A549 (cell line): ENCODE measurements around the gene PAX3. TPM values are rescaled to one million over a fixed set of nuclear protein-coding genes. Genes with fewer than 3 reads are reported as not detected.

Experiments used
- ATAC-seq, 2 experiments: fragments of 200-7000 bp in 1 of 2; fragments of >200 bp in 1 of 2; cut with Nextera tagmentation in 1 of 2; cut with Tn5 transposase in 1 of 2; 3 replicates each; pipeline versions ENCODE4 v1.8.0 to v1.9.1; 2018 to 2020; ENCODE audit warnings: mild to moderate bottlenecking in 1 of 2, moderate library complexity in 1 of 2
- CTCF ChIA-PET: fragments of 300-600 bp; sonication (Branson Sonifier 250); formaldehyde crosslinking; extraction: SDS; loops from one replicate; lab custom pipeline; 2021; ENCODE audit warnings: antibody characterized with exemption, inconsistent platforms; lab: Yijun Ruan, JAX
- POLR2A ChIA-PET: fragments of 350-600 bp; formaldehyde crosslinking; extraction: SDS; loops from one replicate; lab custom pipeline; 2021; ENCODE audit warnings: antibody characterized with exemption, inconsistent platforms; lab: Yijun Ruan, JAX
- DNase-seq, 2 experiments: peaks; one replicate each; pipeline versions ENCODE4 v3.0.0 to v3.0.0-alpha.2; 2011 to 2016; ENCODE audit warnings: low read depth in 1 of 2, low spot score in 1 of 2
- FAIRE-seq: peaks from 2 replicates; lab custom pipeline; 2011; peaks lifted over from hg19 to GRCh38; lab: Jason Lieb, UNC
- H3K27ac ChIP-seq, 2 experiments: fragments of >200 bp; sonication (Bioruptor Twin); formaldehyde crosslinking; 3 replicates each; pipeline ENCODE4 v1.5.1; 2016 to 2017
- H3K4me1 ChIP-seq: fragments of >200 bp; sonication (Bioruptor Twin); formaldehyde crosslinking; 3 replicates; pipeline ENCODE4 v1.6.1; 2016
- H3K4me2 ChIP-seq: fragments of >200 bp; sonication (Bioruptor Twin); formaldehyde crosslinking; 3 replicates; pipeline ENCODE4 v1.6.1; 2016
- H3K4me3 ChIP-seq: fragments of >200 bp; sonication (Bioruptor Twin); formaldehyde crosslinking; 3 replicates; pipeline ENCODE4 v1.5.1; 2016
- H3K9me3 ChIP-seq: fragments of >200 bp; sonication (Bioruptor Twin); formaldehyde crosslinking; 3 replicates; pipeline ENCODE4 v1.6.1; 2016
- BHLHE40 ChIP-seq: IDR thresholded peaks from 2 replicates; pipeline ENCODE4 v1.6.1; 2012; ENCODE audit warnings: low read depth, low read length, inconsistent platforms
- CBX2 ChIP-seq: fragments of 200-600 bp; sonication (generic); IDR thresholded peaks from 2 replicates; pipeline ENCODE4 v1.6.1; 2016; ENCODE audit warnings: low read depth, mild to moderate bottlenecking, borderline replicate concordance
- CBX8 ChIP-seq: fragments of 200-600 bp; sonication (generic); IDR thresholded peaks from 2 replicates; pipeline ENCODE4 v1.6.1; 2016
- CHD4 ChIP-seq: fragments of 200-600 bp; sonication (generic); IDR thresholded peaks from 2 replicates; pipeline ENCODE4 v1.6.1; 2016; ENCODE audit warnings: antibody characterized with exemption, mild to moderate bottlenecking, borderline replicate concordance
- EHF ChIP-seq: fragments of 250-450 bp; sonication (Bioruptor Pico); IDR thresholded peaks from 2 replicates; pipeline ENCODE4 v1.5.0; 2020; ENCODE audit warnings: mild to moderate bottlenecking
- FOSB ChIP-seq: fragments of 250-450 bp; sonication (Bioruptor Pico); IDR thresholded peaks from 2 replicates; pipeline ENCODE4 v1.5.0; 2020; ENCODE audit warnings: mild to moderate bottlenecking, moderate library complexity
- FOSL2 ChIP-seq, 2 experiments: fragments of 450-650 bp in 1 of 2; fragments of >200 bp in 1 of 2; sonication (Bioruptor Twin) in 1 of 2; formaldehyde crosslinking; IDR thresholded peaks; 2 replicates each; pipeline versions ENCODE4 v1.5.0 to v1.6.1; 2016 to 2020; ENCODE audit warnings: mild to moderate bottlenecking in 1 of 2, moderate library complexity in 1 of 2
- HOXA7 ChIP-seq: fragments of 250-450 bp; sonication (Bioruptor Pico); IDR thresholded peaks from 2 replicates; pipeline ENCODE4 v1.5.0; 2020; ENCODE audit warnings: mild to moderate bottlenecking, moderate library complexity
- HOXB13 ChIP-seq: fragments of 250-450 bp; sonication (Bioruptor Pico); IDR thresholded peaks from 2 replicates; pipeline ENCODE4 v1.5.0; 2020; ENCODE audit warnings: low read depth, mild to moderate bottlenecking, moderate library complexity
- HOXB5 ChIP-seq: fragments of 250-450 bp; sonication (Bioruptor Pico); IDR thresholded peaks from 2 replicates; pipeline ENCODE4 v1.5.0; 2020; ENCODE audit warnings: mild to moderate bottlenecking, moderate library complexity
- JUNB ChIP-seq: fragments of >200 bp; sonication (Bioruptor Twin); formaldehyde crosslinking; IDR thresholded peaks from 2 replicates; pipeline ENCODE4 v1.6.1; 2016
- KDM1A ChIP-seq: fragments of 200-600 bp; sonication (generic); IDR thresholded peaks from 2 replicates; pipeline ENCODE4 v1.6.1; 2016; ENCODE audit warnings: low read depth, mild to moderate bottlenecking
- KDM5A ChIP-seq: fragments of 200-600 bp; sonication (generic); IDR thresholded peaks from 2 replicates; pipeline ENCODE4 v1.6.1; 2016; ENCODE audit warnings: antibody characterized with exemption, mild to moderate bottlenecking
- MAFK ChIP-seq: fragments of 450-650 bp; IDR thresholded peaks from 2 replicates; pipeline ENCODE4 v1.6.1; 2014; ENCODE audit not compliant: partially characterized antibody
- MAZ ChIP-seq: fragments of 150-350 bp; IDR thresholded peaks from 2 replicates; pipeline ENCODE4 v1.6.1; 2014; ENCODE audit warnings: antibody characterized with exemption, low read depth, low read length, borderline replicate concordance
- NR3C1 ChIP-seq: fragments of >200 bp; sonication (Bioruptor Twin); formaldehyde crosslinking; IDR thresholded peaks from 3 replicates; pipeline ENCODE4 v1.6.1; 2017
- PHF8 ChIP-seq: fragments of 200-600 bp; sonication (generic); IDR thresholded peaks from 2 replicates; pipeline ENCODE4 v1.6.1; 2016; ENCODE audit warnings: low read depth, mild to moderate bottlenecking, antibody characterized with exemption, moderate library complexity, borderline replicate concordance
- RCOR1 ChIP-seq: fragments of 150-350 bp; IDR thresholded peaks from 2 replicates; pipeline ENCODE4 v1.6.1; 2014; ENCODE audit warnings: antibody characterized with exemption, low read length, low read depth
- TP53 ChIP-seq: fragments of 250-450 bp; sonication (Bioruptor Pico); IDR thresholded peaks from 2 replicates; pipeline ENCODE4 v1.5.0; 2021; ENCODE audit warnings: mild to moderate bottlenecking, moderate library complexity
- ZC3H11A ChIP-seq: fragments of 450-650 bp; IDR thresholded peaks from 2 replicates; pipeline ENCODE4 v1.6.1; 2014; ENCODE audit warnings: antibody characterized with exemption, mild to moderate bottlenecking
- ZNF302 ChIP-seq: fragments of 250-450 bp; sonication (Bioruptor Pico); IDR thresholded peaks from 2 replicates; pipeline ENCODE4 v1.9.0; 2021; ENCODE audit warnings: inconsistent platforms, mild to moderate bottlenecking, moderate library complexity
- WGBS: methylation state at CpG from one replicate; pipeline ENCODE4 v1.1.6; 2017; ENCODE audit errors: missing lambda C conversion rate; 5-methylcytosine and 5-hydroxymethylcytosine counted together
- polyA plus RNA-seq, 4 experiments: library from polyadenylated mRNA; depleted of rRNA in 3 of 4; stranded (reverse); fragments of >200 nt; fragmentation: RNase III in 1 of 4; extraction: RNeasy Plus Mini Kit Qiagen cat#74134 plus additional on column Dnase treatment in 1 of 4; gene quantifications; 2 replicates in 3 of 4; 3 replicates in 1 of 4; pipeline ENCODE4 v1.2.3, GENCODE V29; 2011 to 2017
- TF ChIP-seq, protein P1 (sequence below): IDR thresholded peaks from 2 replicates; pipeline ENCODE4 v1.6.1; 2012
- TF ChIP-seq, protein P2 (sequence below): fragments of >200 bp; sonication (Bioruptor Twin); formaldehyde crosslinking; IDR thresholded peaks from 3 replicates; pipeline ENCODE4 v1.6.1; 2016

Gene PAX3
- polyA plus RNA-seq, 2 of the 4 experiments (the other 2 are of a cell fraction), result not detected

DNA sequence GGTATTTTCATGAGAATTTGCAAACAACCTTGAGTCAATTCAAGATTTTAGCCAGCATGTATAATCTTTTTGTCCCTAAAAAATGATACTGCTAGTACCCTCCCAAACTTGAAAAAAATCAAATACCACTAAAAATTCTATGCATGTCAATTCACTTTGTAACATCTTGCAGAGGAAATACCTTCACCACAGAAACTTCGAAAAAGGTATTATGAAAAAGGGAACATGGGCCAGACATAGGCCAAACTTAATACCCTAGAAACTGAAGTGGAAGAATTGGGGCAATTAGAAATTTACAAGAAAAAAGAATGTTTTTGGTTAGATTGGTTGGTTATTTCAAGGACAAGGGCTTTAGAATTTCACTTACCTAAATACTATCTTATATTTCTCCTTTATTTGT lies 48.5 kb downstream of the PAX3 start:
- no peak overlapping the region for H3K27ac ChIP-seq
- CTCF ChIA-PET, result no interaction called here
- 0% methylated on average over 1 of the region's 1 CpG for WGBS
- H3K4me2 ChIP-seq, result no peak overlapping the region
- ATAC-seq (no peak), DNase-seq (no peak), FAIRE-seq (no peak)
- no peak overlapping the region for H3K4me3 ChIP-seq
- H3K9me3 ChIP-seq, result no peaks in the 10 kb centered on the region
- H3K4me1 ChIP-seq, result no peaks in the 10 kb centered on the region
- no peak for TF ChIP-seq BHLHE40
- no peak for TF ChIP-seq HOXA7 (CRISPR knock-in tag)
- TF ChIP-seq PHF8, result no peak
- no peak for TF ChIP-seq HOXB13
- TF ChIP-seq CBX2, result no peak
- TF ChIP-seq HOXB5, result no peak
- TF ChIP-seq, protein P1, sequence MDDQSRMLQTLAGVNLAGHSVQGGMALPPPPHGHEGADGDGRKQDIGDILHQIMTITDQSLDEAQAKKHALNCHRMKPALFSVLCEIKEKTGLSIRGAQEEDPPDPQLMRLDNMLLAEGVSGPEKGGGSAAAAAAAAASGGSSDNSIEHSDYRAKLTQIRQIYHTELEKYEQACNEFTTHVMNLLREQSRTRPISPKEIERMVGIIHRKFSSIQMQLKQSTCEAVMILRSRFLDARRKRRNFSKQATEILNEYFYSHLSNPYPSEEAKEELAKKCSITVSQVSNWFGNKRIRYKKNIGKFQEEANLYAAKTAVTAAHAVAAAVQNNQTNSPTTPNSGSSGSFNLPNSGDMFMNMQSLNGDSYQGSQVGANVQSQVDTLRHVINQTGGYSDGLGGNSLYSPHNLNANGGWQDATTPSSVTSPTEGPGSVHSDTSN, result no peak
- TF ChIP-seq MAFK, result no peak
- TF ChIP-seq, protein P2, sequence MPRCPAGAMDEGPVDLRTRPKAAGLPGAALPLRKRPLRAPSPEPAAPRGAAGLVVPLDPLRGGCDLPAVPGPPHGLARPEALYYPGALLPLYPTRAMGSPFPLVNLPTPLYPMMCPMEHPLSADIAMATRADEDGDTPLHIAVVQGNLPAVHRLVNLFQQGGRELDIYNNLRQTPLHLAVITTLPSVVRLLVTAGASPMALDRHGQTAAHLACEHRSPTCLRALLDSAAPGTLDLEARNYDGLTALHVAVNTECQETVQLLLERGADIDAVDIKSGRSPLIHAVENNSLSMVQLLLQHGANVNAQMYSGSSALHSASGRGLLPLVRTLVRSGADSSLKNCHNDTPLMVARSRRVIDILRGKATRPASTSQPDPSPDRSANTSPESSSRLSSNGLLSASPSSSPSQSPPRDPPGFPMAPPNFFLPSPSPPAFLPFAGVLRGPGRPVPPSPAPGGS, result no peak
- TF ChIP-seq, all 56 proteins: peak for 0
- POLR2A ChIA-PET, result no interaction called here

DNA sequence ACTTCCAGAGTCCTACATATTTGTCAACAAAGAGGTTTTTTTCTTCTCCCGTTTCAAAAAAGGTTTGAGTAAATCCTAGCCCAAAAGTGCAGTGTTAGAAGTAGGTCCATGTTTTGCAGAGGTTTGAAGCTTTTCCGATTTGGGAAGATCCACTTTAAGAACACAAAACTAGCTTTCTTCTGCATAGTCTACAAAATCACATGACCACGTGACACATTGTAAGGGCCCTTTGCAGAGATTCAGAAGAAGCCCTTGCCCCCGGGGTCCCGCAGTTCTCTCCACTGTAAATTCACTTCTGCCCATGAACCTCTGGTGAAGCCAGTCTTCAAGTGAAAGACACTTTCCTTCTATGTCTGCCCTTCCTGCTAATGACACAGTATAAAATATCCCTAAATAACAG lies 49.4 kb downstream of the PAX3 start:
- no peaks in the 10 kb centered on the region for H3K4me1 ChIP-seq
- H3K4me2 ChIP-seq, result no peak overlapping the region
- no peak for FAIRE-seq
- no peak for DNase-seq
- H3K4me3 ChIP-seq, result no peak overlapping the region
- no peaks in the 10 kb centered on the region for H3K9me3 ChIP-seq
- 5% methylated on average over 5 of the region's 5 CpGs for WGBS
- no peak for ATAC-seq
- POLR2A ChIA-PET, result no interaction called here
- H3K27ac ChIP-seq, result no peak overlapping the region
- CTCF ChIA-PET, result no interaction called here
- TF ChIP-seq EHF (CRISPR knock-in tag) (no peak), CBX2 (no peak), CBX8 (no peak), HOXB13 (no peak), RCOR1 (no peak), FOSL2 (IDR thresholded peaks at IDR 0.05) (no peak), FOSL2 (CRISPR knock-in tag; IDR thresholded peaks at IDR 0.05) (no peak), NR3C1 (no peak), ZC3H11A (no peak), FOSB (no peak), CHD4 (no peak), ZNF302 (CRISPR knock-in tag) (no peak), KDM1A (no peak), MAZ (no peak), JUNB (no peak), TP53 (CRISPR knock-in tag) (no peak), KDM5A (no peak)
- TF ChIP-seq, protein P2, result no peak
- TF ChIP-seq, protein P1, result no peak
